IPS-NIHi7 (cell line): ENCODE results near the gene LSM14B.
A peak's percentile ranks its signal among the peaks of the same experiment; 100 is the strongest.

Experiments used
- DNase-seq: peaks from one replicate; pipeline ENCODE4 v3.0.0; 2012; ENCODE audit warnings: mixed read lengths; ENCODE audit errors: extremely low spot score

The LSM14B gene

DNA sequence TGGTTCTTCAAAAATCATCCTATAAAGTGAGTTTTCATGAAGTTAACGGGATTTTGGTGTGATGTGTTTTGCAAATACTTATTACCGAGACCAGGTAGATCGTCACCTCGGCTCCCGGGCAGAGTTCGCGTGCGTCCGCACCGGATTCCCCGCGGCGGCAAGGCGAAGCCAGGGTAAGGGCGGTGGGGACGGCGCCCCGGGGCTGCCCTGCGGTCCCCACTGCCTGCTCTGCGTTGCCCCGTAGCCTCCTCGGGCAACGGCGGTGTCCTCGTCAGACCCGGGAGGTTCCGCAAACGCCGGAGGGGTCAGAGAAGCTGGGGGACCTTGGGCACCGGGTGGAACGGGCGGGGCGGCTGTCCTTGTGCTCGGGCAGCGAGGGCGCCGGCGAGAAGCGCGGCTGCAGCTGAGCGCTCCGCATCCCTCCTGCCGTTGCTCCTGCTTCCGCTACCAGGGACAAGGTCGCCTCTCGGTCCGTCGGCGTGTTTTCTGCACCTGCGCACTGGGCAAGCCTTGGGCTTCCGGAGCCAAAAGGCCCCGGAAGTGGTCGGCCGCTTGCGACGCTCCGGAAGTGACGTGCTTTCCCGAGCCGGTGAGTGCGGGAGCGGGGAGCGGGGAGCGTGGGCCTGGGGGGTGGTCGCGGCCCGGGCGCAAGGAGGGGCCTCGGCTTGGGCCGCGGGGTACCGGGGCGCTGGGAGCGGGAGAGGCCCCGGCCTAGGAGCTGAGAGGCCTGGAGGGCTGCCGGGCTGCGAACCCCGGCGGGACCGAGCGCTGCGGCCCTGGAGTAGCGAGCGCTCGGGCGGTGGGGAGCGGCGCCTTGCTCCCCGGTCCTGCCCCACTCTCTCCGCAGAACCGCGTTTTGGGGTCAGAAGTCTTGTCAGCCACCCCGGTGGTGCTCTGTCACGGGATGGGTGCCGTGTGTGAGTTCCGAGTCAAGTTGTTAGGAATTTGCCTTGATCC is 60.5 kb downstream of the LSM14B start, which contains the start of gene MTG2:
TSS of gene MTG2 (plus strand) at position 560 of the 957 bp plus-strand sequence. CDS start 10,393 bp downstream, outside the sequence.
- peak; percentile 100 for DNase-seq

DNA sequence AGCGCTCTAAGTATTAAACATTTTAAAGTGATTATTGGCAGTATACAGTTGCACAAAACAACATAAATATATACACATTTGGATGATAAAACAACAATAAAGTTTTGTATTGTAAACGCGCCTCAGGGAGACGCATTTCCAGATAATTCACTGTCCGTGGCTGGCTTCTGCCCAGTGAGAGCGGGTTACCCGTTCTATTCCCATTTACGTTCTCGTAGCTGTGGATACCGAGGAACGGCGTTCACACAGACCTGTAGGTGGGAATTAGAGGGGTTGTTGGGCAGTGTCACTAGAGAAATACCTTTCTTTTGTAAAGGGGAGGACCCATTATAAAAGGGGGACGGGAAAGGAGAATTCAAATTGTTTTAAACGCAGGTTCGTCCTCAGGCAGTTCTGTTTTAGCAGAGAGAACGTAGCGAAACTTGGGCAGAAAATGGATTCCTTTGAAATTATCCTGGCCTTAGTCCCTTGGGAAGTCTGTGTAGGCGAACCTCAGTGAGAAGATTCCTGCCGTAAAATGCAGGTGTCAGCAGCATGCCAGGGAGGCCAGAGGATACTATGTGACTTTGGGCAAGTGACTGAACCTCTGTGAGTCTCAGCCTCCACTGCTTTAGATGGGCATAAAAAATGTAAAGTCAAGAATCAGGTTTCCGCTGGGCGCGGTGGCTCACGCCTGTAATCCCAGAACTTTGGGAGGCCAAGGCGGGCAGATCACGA is 61.3 kb downstream of the LSM14B start:
- DNase-seq, result no peak
